Activated gamma-delta T cell (primary cell): ENCODE results near the gene NALCN.
"Not testable (repeated sequence)": the region's sequence is repeated elsewhere in the genome, so short reads cannot be mapped to it uniquely, and the experiment has no call there.

Experiments
- DNase-seq: peaks from one replicate; lab custom pipeline; 2025; lab: John Stamatoyannopoulos, UW

The NALCN gene

DNA sequence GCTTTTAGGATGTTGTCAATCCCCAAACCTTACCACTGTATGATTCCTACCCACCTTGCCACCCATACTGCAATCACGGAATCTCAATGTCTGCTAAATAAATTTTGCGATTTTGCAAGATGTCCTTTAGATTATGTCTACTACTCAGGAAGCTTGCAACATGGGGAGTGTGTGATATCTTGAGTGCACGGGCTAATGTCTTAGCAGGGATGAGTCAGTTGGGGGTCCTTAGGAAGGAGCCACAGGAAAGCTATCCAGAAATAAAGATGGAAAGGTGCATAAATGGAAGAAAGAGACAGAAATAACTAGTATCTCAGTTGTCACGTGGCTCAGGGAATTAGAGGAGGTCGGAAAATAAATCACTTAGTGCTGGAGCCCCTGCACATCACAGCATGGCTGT is 77.1 kb downstream of the NALCN start:
- no peak for DNase-seq

DNA sequence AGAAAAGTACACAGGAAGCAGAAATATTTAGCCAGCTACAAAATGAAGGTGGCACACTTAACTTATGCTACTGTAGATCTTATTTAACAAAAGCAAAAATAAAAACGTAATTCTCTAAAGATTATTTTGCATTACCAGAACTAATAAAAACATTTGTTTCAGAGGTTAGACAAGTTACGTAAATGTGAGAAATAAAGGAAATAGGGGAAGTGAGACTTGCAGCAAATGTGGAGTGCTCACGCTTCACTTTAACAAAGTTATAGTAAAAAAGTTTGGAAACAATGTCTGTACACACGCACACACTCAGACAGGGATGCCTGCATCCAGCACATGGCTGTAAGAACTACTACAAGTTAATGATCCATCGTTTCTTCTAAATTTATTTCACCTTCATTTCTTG is 83.7 kb downstream of the NALCN start:
- no peak for DNase-seq

GRCh38 chr13:101331731-101332130 is 84.6 kb downstream of the NALCN start:
- DNase-seq, result no peak

DNA sequence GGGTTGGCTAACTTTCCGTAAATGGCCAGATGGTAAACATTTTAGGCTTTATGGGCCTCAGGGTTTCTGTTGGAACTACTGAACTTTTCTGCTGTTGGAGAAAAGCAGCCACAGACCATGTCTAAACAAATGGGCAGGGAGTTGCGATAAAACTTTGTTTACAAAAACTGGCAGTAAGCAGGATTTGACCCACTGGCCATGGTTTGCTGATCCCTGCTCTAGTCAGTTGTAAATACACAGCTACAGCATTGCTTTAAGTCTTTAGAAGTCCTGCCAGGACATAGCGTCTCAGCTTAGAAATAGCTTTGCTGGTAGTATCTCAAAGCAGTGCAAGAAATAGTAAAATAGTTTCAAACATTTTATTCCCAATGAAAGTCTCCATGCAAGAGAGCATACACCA is 88.4 kb downstream of the NALCN start:
- DNase-seq, result no peak

GRCh38 chr13:101326710-101327109 is 89.6 kb downstream of the NALCN start:
- no peak for DNase-seq

GRCh38 chr13:101325423-101325822 is 90.9 kb downstream of the NALCN start:
- no peak for DNase-seq

DNA sequence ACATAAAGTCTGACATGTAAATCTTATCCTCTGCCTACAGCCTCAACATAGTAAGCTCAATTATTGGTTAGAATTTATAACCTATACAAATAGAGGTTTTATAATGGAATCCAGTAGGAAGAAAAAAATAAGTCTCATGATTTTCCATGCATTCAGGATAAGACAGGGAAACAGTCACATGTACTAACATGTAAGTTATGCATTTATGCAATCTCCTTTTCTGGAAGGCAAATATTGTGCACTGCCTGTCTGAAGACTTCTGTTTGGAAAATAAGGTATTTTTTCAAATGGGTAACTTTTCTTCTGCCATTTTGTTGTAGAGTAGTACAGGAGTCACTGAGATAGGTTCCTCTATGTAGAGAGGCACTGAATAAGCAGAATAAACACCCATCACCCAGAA is 92.7 kb downstream of the NALCN start:
- no peak for DNase-seq

- no peak for DNase-seq
Observed at GRCh38 chr13:101317986-101318523, 98.3 kb downstream of the NALCN start.

DNA sequence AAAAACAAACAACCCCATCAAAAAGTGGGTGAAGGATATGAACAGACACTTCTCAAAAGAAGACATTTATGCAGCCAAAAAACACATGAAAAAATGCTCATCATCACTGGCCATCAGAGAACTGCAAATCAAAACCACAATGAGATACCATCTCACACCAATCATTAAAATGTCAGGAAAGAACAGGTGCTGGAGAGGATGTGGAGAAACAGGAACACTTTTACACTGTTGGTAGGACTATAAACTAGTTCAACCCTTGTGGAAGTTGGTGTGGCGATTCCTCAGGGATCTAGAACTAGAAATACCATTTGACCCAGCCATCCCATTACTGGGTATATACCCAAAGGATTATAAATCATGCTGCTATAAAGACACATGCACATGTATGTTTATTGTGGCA is 102.8 kb downstream of the NALCN start:
- DNase-seq, result not testable (repeated sequence)

GRCh38 chr13:101309014-101309619 is 107.2 kb downstream of the NALCN start:
- DNase-seq, result no peak

DNA sequence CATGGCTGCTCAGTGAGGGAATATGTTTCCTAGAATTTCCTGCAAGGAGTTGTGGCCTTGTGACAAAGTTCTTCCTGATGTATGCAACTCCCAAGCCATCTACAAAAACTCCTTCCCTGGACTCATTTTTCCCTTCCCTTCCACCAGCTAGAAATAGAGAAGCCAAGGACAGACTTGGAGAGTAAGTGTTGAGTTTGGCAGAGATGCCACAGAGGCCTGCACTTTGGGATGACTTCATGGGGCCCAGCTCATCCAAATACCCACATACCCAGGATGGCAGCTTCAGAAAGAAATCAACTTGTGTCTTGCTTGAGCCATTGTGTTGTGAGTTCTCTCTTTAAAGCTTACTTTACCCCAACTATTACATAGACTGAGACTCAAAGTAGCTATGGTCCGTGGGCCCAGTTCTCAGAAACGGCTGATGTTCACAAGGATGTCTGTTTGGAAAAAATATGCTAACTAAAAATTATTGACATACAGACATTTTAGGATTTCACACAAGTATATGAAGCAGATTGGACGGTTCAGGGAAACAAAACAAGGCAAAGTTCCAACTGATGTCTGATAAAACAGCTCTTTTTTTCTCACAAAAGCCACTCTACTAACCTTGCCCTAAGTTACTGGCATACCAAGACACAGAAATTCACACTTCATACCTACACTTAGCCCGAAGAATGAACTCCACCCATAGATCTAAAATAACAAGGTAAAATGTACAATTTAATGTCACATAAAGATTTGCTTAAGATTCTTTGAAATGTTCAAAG is 107.9 kb downstream of the NALCN start:
- DNase-seq, result no peak

DNA sequence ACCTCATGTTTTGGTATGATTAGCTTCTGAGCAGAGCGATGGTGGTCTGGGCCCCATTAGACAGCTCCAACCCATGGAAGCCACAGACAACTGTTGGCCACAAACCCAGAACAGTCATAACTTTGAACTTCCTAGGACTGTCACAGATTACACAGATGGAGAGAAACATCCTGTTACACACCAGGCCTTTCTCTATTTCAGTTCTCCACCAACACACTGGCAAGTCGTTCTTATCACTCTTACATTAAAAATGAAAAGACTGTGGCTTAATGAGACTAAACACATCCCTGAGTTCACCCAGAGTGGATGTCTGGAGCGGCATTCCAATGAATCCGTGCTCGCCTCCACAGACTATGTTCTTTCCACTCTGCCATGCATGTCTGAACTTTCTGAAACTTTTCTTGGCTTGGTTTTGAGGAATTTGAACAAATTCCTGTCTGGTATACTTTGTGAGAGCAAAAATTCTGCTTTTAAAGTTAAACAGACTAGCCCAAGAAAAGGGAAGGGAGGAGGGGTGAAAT is 109.1 kb downstream of the NALCN start:
- DNase-seq, result no peak

- DNase-seq, result no peak
Observed at GRCh38 chr13:101306773-101307172, 109.5 kb downstream of the NALCN start.

- no peak for DNase-seq
Observed at GRCh38 chr13:101305981-101306411, 110.3 kb downstream of the NALCN start.

DNA sequence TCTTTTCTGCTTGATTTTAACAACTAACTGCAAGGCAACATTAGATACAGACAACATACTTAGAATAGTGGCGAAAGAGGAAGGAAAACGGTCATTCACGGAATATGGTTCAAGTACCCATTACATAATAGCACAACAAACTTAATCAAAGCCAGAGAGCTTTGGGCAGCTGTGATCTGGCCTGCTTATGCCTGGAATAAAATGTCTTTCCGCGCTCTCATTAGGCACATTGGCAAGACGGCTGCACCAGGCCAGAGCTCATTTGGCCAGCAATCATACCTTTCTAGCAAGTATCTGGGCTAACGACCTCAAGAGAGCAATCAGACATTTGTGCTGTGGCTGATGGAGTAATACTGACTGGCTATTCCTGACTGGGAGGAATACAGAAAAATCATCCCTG is 112.8 kb downstream of the NALCN start:
- no peak for DNase-seq

DNA sequence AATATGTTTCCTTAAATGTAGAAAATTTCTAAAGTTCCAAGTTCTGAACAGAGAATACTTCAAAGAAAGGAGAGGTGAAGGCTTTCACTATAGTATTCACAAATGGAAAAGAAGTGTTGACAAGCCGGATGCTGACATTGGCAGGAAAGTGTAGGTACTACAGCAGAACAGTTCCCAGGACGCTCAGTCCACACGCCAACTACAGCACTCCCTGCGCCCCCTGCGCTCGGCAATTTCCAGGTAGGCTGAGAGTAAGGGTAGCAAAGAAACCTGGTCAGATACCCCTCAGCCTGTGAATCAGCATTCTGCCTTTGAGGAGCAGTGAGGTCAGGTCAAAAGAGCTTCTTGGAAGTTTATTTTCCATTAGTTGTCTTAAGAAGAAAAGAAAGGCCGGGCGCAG is 115.3 kb downstream of the NALCN start:
- no peak for DNase-seq

DNA sequence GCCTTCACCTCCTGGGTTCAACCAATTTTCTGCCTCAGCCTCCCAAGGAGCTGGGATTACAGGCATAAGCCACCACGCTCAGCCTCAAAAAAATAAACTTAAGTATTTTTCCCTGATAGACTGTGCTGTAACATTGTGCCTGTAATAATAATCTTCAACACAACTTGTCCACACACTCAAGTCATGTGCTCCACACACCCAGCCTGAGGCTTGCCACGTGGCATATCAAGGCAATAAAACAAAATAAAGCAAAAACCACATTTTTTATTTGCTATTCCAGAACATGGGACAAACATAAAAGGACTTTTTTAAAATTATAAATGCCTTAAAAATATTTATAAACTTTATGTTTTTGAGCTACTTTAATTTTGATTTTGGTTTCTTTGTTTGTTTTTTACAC is 115.8 kb downstream of the NALCN start:
- no peak for DNase-seq

GRCh38 chr13:101298517-101298916 is 117.8 kb downstream of the NALCN start:
- DNase-seq, result no peak

DNA sequence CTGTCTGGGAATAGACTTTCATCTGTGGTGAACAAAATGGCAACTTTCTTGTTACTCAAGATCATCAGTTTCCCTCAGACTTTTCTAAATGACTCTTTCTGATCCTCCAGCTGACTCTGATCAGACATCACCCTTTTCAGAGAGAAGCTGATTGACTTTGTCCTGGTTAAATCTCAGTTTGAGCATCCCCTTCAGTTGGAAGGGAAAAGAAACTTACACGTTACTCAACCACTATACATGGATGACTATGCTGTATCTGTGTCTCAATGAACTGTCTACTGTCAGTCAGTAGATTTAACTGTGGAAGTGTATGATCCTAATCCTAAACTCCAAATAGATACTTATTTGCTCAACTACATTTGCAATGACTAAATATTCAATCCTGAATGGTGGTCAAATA is 118.5 kb downstream of the NALCN start:
- no peak for DNase-seq

GRCh38 chr13:101292711-101293110 is 123.6 kb downstream of the NALCN start:
- DNase-seq, result no peak

GRCh38 chr13:101291646-101292515 is 124.4 kb downstream of the NALCN start:
- DNase-seq, result no peak

DNA sequence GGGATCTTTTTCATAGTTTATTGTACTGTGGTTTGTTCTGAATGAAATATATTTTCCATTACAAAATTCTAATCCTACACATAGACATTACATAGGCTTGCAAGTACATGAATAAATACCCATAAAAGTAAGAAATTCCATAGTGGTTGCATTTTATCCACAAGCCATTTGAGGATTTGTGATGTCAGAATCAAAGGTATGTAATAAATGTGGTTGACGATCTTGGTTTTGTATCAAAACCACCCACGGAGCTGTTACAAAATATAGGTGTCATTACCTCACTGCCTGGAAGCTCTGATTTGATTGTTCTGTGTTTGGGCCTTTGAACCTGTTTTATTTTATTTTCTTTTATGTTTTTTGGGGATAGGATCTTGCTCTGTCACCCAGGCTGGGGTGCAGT is 125.1 kb downstream of the NALCN start:
- no peak for DNase-seq
